ENCODE results near the gene ZNF175. TPM values are rescaled to one million over a fixed set of nuclear protein-coding genes. Genes with fewer than 3 reads are reported as not detected.

Gene ZNF175
- total and polyA plus RNA-seq, 10 of the 15 experiments (the other 5 are each of a cell fraction or from before 2014, with no cell fraction given), result 1.5 to 12.0 (median 4.1) TPM

- TF ChIP-seq NRF1 (conservative IDR thresholded peaks at IDR 0.05; ENCODE audit: low read depth, low read length) (no peak), NR2F1 (conservative IDR thresholded peaks at IDR 0.05) (no peak), CEBPZ (IDR thresholded peaks at IDR 0.05; ENCODE audit: low read depth, low read length) (no peak), ATF2 (IDR thresholded peaks at IDR 0.05; ENCODE audit: low read length) (no peak), JUND (IDR thresholded peaks at IDR 0.05; ENCODE audit: low read depth, low read length) (no peak), CUX1 (IDR thresholded peaks at IDR 0.05; ENCODE audit: insufficient replicate concordance, low read depth, low read length) (no peak), ASH2L (IDR thresholded peaks at IDR 0.05; ENCODE audit: borderline replicate concordance, low read depth) (no peak)
These were observed 15.1 kb downstream of the ZNF175 start (continued) for GRCh38 chr19:51586103-51586728.
